ENCODE data around the gene MTHFD1. TPM values are rescaled to one million over a fixed set of nuclear protein-coding genes. Genes with fewer than 3 reads are reported as not detected.
A peak's percentile ranks its signal among the peaks of the same experiment; 100 is the strongest.
"Not testable (repeated sequence)": the region's sequence is repeated elsewhere in the genome, so short reads cannot be mapped to it uniquely, and the experiment has no call there.

MTHFD1 gene
- 49.9 TPM for total RNA-seq

DNA sequence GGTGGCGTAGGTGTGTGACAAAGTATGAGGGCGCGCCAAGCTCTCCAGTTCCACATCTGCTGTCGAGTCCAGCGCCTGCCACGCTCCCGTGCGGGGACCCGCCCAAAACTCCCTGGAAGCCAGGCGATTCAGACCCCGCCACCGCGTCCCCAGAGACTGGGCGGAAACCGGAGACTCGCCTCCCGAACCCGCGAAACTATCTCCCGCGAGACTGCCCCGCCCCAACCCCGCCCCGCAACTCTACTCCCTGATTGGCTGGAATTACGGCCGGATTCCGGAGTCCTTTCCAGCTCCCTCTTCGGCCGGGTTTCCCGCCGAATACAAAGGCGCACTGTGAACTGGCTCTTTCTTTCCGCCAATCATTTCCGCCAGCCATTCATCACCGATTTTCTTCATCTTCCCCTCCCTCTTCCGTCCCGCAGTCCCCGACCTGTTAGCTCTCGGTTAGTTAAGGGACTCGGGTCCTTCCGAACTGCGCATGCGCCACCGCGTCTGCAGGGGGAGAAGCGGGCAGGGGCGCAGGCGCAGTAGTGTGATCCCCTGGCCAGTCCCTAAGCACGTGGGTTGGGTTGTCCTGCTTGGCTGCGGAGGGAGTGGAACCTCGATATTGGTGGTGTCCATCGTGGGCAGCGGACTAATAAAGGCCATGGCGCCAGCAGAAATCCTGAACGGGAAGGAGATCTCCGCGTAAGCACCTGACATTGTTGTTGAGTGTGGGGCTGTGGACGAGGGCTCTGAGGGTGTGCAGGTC lies at the start of gene MTHFD1:
MTHFD1 (plus strand) TSS at position 572 of the 751 bp plus-strand sequence; CDS start at position 647, 75 bp downstream.
- ATAC-seq (peak; percentile 97), DNase-seq (ENCODE audit: low spot score) (peak; percentile 99)
- intact Hi-C loops (cut with DNase I) = no loop called here

DNA sequence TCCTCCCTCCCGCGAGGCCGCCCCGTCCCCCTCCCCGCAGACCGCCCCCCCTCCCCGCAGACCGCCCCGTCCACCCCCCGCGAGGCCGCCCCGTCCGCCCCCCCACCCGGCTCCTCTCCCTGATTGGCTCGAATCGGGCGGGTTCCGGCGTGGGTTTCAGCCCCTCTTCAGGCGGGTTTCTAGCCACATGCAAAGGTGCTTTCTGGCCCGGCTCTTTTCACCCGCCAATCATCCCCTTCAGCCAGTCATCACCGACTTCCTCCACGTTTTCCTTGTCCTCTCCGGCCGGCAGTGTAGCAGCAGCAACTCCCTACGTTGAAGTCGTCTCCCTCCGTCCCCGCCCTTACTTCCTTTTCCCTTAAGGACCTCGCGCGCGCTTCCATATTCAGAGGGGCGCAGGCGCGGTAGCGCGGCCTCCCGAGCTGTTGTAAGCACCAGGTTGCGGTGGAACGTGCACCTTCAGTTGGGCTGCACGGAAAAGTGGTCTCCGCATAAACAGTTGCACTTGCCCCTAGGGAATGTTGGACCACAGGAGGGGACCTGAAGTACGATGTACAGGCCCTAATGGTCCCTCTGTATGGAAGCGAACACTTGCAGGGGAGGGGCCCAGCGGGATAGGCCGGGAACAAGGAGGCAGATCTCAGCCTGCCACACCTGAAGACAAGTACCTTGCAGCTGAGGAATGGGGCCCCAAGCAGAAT lies 49.4 kb upstream of the MTHFD1 start:
- intact Hi-C loops (cut with DNase I) = no loop called here
- ATAC-seq (peak; percentile 97), DNase-seq (ENCODE audit: low spot score) (peak; percentile 93)

GRCh38 chr14:64340560-64341196 lies 47.5 kb upstream of the MTHFD1 start:
- ATAC-seq (no peak), DNase-seq (ENCODE audit: low spot score) (no peak)
- intact Hi-C loops (cut with DNase I) = no loop called here

DNA sequence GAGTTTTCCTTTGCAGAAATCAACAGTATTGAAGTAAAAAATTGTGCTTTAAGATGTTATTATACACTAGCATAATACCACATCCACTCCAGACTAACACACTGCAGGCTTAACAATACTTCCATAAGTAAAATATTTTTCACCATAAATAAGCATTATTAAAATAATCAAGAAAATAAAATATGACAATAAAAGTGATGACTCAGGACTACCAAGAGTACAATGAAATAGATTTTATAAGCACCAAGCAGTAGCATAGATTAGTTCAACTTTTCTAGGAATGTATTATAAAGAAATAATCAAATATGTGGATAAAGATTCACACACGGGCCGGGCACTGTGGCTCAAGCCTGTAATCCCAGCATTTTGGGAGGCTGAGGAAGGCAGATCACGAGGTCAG lies 40.4 kb upstream of the MTHFD1 start:
- intact Hi-C loops (cut with DNase I) = no loop called here
- no peak for DNase-seq (ENCODE audit: low spot score)
- ATAC-seq = no peak

- intact Hi-C loops (cut with DNase I) = no loop called here
- ATAC-seq (no peak), DNase-seq (ENCODE audit: low spot score) (no peak)
Measured at GRCh38 chr14:64349741-64350490, 38.2 kb upstream of the MTHFD1 start.

DNA sequence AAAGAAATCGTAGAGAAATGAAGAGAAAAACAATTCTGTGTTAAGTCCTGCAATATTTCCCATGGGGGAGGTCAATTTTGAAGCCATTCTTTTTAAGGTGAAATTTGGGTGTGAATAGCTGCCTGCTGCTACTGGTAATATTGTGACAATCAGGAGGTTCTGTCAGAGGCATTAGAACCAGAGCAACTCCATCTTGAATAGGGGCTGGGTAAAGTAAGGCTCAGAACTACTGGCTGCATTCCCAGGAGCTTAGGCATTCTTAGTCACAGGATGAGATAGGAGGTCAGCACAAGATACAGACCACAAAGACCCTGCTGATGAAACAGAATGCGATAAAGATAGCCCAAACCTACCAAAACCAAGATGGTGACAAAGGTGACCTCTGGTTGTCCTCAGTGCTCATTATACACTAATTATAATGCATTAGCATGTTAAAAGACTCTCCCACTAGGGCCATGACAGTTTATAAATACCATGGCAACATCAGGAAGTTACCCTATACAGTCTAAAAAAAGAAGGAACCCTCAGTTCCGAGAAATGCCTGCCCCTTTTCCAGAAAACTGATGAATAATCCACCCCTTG lies 24.8 kb upstream of the MTHFD1 start:
- DNase-seq (ENCODE audit: low spot score) (no peak), ATAC-seq (no peak)
- intact Hi-C loops (cut with DNase I) = no loop called here

DNA sequence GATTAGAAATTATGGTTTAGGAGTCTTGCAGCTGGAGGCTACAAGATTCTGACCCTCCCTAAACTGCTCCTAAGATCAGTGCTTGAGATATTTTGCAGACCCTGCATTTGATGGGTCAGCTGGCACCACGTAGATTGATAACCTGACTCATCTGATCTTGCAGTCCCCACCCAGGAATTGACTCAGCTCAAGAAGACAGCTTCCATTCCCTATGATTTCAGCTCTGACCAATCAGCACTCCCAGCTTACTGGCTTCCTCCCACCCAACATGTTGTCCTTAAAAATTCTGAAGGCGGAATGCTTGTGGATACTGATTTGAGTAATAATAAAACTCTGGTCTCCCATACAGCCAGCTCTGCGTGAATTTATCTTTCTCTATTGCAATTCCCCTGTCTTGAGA lies 23.2 kb upstream of the MTHFD1 start:
- DNase-seq (ENCODE audit: low spot score) (no peak), ATAC-seq (no peak)
- intact Hi-C loops (cut with DNase I) = no loop called here

- intact Hi-C loops (cut with DNase I); DNase-seq (ENCODE audit: low spot score); ATAC-seq: not testable (repeated sequence)
Measured at GRCh38 chr14:64365358-64365889, 22.7 kb upstream of the MTHFD1 start.

- DNase-seq (ENCODE audit: low spot score) = no peak
- intact Hi-C loops (cut with DNase I) = no loop called here
- no peak for ATAC-seq
Measured at GRCh38 chr14:64369201-64369600, 19.0 kb upstream of the MTHFD1 start.

GRCh38 chr14:64387232-64387781 lies 846 bp upstream of the MTHFD1 start:
- intact Hi-C loops (cut with DNase I) = no loop called here
- ATAC-seq = peak; percentile 40

GRCh38 chr14:64388533-64389285 lies 556 bp downstream of the MTHFD1 start:
- intact Hi-C loops (cut with DNase I) = no loop called here
- peak; percentile 27 for ATAC-seq
- DNase-seq (ENCODE audit: low spot score) = peak; percentile 66

More at GRCh38 chr14:64387232-64387781, 846 bp upstream of the MTHFD1 start:
- peak; percentile 70 for DNase-seq (ENCODE audit: low spot score)

GRCh38 chr14:64391113-64391725 lies 3.1 kb downstream of the MTHFD1 start:
- DNase-seq (ENCODE audit: low spot score) = no peak
- intact Hi-C loops (cut with DNase I) = no loop called here
- ATAC-seq = no peak

GRCh38 chr14:64391986-64392385 lies 3.8 kb downstream of the MTHFD1 start:
- DNase-seq (ENCODE audit: low spot score) (no peak), ATAC-seq (no peak)
- intact Hi-C loops (cut with DNase I) = no loop called here

GRCh38 chr14:64393189-64393726 lies 5.1 kb downstream of the MTHFD1 start:
- intact Hi-C loops (cut with DNase I); ATAC-seq; DNase-seq (ENCODE audit: low spot score): not testable (repeated sequence)

GRCh38 chr14:64394423-64394822 lies 6.3 kb downstream of the MTHFD1 start:
- DNase-seq (ENCODE audit: low spot score) (no peak), ATAC-seq (no peak)
- intact Hi-C loops (cut with DNase I) = no loop called here

DNA sequence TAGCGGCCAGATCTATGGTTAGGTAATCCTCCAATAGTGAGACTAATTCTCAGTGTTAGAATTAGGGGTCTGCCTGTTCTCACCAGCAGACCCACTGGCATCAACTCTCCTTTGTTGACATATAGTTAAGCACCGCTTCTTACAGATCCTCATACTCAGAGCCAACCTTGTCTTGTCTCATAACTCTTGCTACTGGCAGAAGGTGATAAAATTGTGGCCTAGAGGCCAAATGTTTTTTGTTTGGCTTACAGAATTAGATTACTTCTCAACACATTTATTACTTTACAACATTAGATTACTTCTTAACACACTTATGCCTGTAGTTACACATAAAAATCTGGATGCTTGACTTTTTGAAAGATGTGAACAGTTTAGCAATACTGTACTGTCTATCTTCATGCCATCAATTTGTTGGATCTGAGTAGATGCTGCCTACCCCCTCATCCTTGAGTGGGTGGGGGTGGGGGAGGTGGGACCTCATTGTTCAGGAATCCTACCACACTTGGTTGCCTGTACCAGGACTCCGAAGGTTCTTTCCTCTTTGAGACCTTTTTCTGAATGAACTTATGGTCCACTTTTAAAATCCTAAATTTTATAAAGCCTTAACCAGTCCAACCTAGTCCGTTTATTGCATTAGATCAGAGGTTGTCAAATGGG lies 7.0 kb downstream of the MTHFD1 start:
- ATAC-seq (no peak), DNase-seq (ENCODE audit: low spot score) (no peak)
- intact Hi-C loops (cut with DNase I) = no loop called here
